Measurements from ENCODE around the gene ETF1.

GRCh38 chr5:138466900-138467710 lies 75.9 kb downstream of the ETF1 start:
- TF ChIP-seq, protein P1, sequence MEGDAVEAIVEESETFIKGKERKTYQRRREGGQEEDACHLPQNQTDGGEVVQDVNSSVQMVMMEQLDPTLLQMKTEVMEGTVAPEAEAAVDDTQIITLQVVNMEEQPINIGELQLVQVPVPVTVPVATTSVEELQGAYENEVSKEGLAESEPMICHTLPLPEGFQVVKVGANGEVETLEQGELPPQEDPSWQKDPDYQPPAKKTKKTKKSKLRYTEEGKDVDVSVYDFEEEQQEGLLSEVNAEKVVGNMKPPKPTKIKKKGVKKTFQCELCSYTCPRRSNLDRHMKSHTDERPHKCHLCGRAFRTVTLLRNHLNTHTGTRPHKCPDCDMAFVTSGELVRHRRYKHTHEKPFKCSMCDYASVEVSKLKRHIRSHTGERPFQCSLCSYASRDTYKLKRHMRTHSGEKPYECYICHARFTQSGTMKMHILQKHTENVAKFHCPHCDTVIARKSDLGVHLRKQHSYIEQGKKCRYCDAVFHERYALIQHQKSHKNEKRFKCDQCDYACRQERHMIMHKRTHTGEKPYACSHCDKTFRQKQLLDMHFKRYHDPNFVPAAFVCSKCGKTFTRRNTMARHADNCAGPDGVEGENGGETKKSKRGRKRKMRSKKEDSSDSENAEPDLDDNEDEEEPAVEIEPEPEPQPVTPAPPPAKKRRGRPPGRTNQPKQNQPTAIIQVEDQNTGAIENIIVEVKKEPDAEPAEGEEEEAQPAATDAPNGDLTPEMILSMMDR (IDR thresholded peaks at IDR 0.05; ENCODE audit: low read depth, low read length) = no peak
- peak; percentile 29 for TF ChIP-seq POLR2A (IDR thresholded peaks at IDR 0.05; ENCODE audit: extremely low read depth, insufficient read length)
- TF ChIP-seq MYC (IDR thresholded peaks at IDR 0.05; ENCODE audit: low read depth, low read length) = no peak
- TF ChIP-seq, protein P2, sequence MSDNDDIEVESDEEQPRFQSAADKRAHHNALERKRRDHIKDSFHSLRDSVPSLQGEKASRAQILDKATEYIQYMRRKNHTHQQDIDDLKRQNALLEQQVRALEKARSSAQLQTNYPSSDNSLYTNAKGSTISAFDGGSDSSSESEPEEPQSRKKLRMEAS (IDR thresholded peaks at IDR 0.05; ENCODE audit: low read depth, low read length) = no peak

All from NB4 (cell line).